K562 (cell line): ENCODE data around the gene NRF1. TPM values are rescaled to one million over a fixed set of nuclear protein-coding genes. Genes with fewer than 3 reads are reported as not detected.

ENCODE experiments used
- C11orf30 ChIP-seq: fragments of 450-650 bp; IDR thresholded peaks from 2 replicates; pipeline ENCODE4 v1.6.1; 2016; ENCODE audit warnings: low read depth, mild to moderate bottlenecking
- COPS2 ChIP-seq: fragments of 450-650 bp; conservative IDR thresholded peaks from 2 replicates; pipeline ENCODE4 v1.6.1; 2016; ENCODE audit warnings: mild to moderate bottlenecking, moderate library complexity
- DACH1 ChIP-seq: fragments of 450-650 bp; IDR thresholded peaks from 2 replicates; pipeline ENCODE4 v1.6.1; 2018; ENCODE audit not compliant: partially characterized antibody
- ELK3 ChIP-seq: fragments of 450-650 bp; formaldehyde crosslinking; IDR thresholded peaks from 2 replicates; pipeline ENCODE4 v1.4.0; 2020; ENCODE audit warnings: mild to moderate bottlenecking
- EWSR1 ChIP-seq: fragments of 450-650 bp; IDR thresholded peaks from 2 replicates; pipeline ENCODE4 v1.6.1; 2018; ENCODE audit warnings: borderline replicate concordance, mild to moderate bottlenecking, low read depth, moderate library complexity; ENCODE audit not compliant: partially characterized antibody
- FOXJ3 ChIP-seq: sonication (generic); formaldehyde crosslinking; IDR thresholded peaks from 2 replicates; pipeline ENCODE4 v1.4.0; 2020; ENCODE audit warnings: mild to moderate bottlenecking, missing genetic modification reagents
- FOXK2 ChIP-seq, 2 experiments: fragments of 450-650 bp; IDR thresholded peaks in 1 of 2; conservative IDR thresholded peaks in 1 of 2; 2 replicates each; pipeline ENCODE4 v1.6.1; 2016; ENCODE audit warnings: low read depth in 2 of 2, mild to moderate bottlenecking in 1 of 2
- HBP1 ChIP-seq: fragments of 450-650 bp; formaldehyde crosslinking; IDR thresholded peaks from 2 replicates; pipeline ENCODE4 v1.4.0; 2022; ENCODE audit warnings: missing genetic modification characterization
- ID3 ChIP-seq, 2 experiments: fragments of 250-450 bp in 1 of 2; fragments of 450-650 bp in 1 of 2; sonication (Bioruptor Pico) in 1 of 2; IDR thresholded peaks; 2 replicates each; pipeline versions ENCODE4 v1.6.1 to v1.8.0; 2016 to 2021; ENCODE audit warnings: mild to moderate bottlenecking in 2 of 2, moderate library complexity in 2 of 2, missing compliant biosample characterization in 1 of 2, missing genetic modification characterization in 1 of 2
- MAFF ChIP-seq: IDR thresholded peaks from 2 replicates; pipeline ENCODE4 v1.6.1; 2012; ENCODE audit warnings: low read length, improper control_type of control experiment
- MXD1 ChIP-seq: fragments of 250-450 bp; sonication (Bioruptor Pico); IDR thresholded peaks from 2 replicates; pipeline ENCODE4 v1.8.0; 2021; ENCODE audit warnings: borderline replicate concordance, mild to moderate bottlenecking, moderate library complexity; ENCODE audit not compliant: poor library complexity, severe bottlenecking
- NFE2 ChIP-seq: IDR thresholded peaks from 2 replicates; pipeline ENCODE4 v1.6.1; 2014; ENCODE audit warnings: antibody characterized with exemption, low read depth
- RAD51 ChIP-seq: fragments of 450-650 bp; IDR thresholded peaks from 2 replicates; pipeline ENCODE4 v1.7.1; 2016; ENCODE audit warnings: low read depth, mild to moderate bottlenecking, borderline replicate concordance
- RNF2 ChIP-seq: sonication (generic); IDR thresholded peaks from 2 replicates; pipeline ENCODE4 v1.6.1; 2016
- SAP30 ChIP-seq: fragments of 200-600 bp; sonication (generic); IDR thresholded peaks from 2 replicates; pipeline ENCODE4 v1.6.1; 2012; ENCODE audit warnings: borderline replicate concordance, low read depth, mild to moderate bottlenecking, moderate library complexity, low read length, control low read depth, inconsistent platforms; ENCODE audit not compliant: insufficient read depth, poor library complexity, severe bottlenecking
- SUPT5H ChIP-seq: fragments of 450-650 bp; IDR thresholded peaks from 2 replicates; pipeline ENCODE4 v1.6.1; 2016
- TAF1 ChIP-seq: IDR thresholded peaks from 2 replicates; pipeline ENCODE4 v1.6.1; 2011; ENCODE audit warnings: mild to moderate bottlenecking, low read length, moderate library complexity; ENCODE audit not compliant: insufficient read depth, control insufficient read depth, severe bottlenecking; ENCODE audit errors: extremely low read depth
- TEAD4 ChIP-seq, 2 experiments: sonication (generic) in 1 of 2; formaldehyde crosslinking in 1 of 2; IDR thresholded peaks; 2 replicates each; pipeline versions ENCODE4 v1.6.1 to v1.8.0; 2012 to 2022; ENCODE audit warnings: borderline replicate concordance in 1 of 2, inconsistent platforms in 1 of 2, low read length in 1 of 2, mild to moderate bottlenecking in 1 of 2, missing genetic modification reagents in 1 of 2
- YBX1 ChIP-seq: fragments of 450-650 bp; IDR thresholded peaks from 2 replicates; pipeline ENCODE4 v1.7.1; 2016; ENCODE audit warnings: mild to moderate bottlenecking
- ZNF408 ChIP-seq: fragments of 250-450 bp; sonication (Bioruptor Pico); IDR thresholded peaks from 2 replicates; pipeline ENCODE4 v1.4.0; 2020; ENCODE audit warnings: low read depth, mild to moderate bottlenecking, moderate library complexity
- ZNF586 ChIP-seq: fragments of 450-650 bp; formaldehyde crosslinking; conservative IDR thresholded peaks from 2 replicates; pipeline ENCODE4 v1.4.0; 2020; ENCODE audit warnings: mild to moderate bottlenecking, moderate library complexity
- ZNF830 ChIP-seq: fragments of 250-450 bp; sonication (Bioruptor Pico); IDR thresholded peaks from 2 replicates; pipeline ENCODE4 v1.5.0; 2021; ENCODE audit warnings: mild to moderate bottlenecking
- ZZZ3 ChIP-seq: fragments of 450-650 bp; IDR thresholded peaks from 2 replicates; pipeline ENCODE4 v1.6.1; 2016; ENCODE audit warnings: antibody characterized with exemption, mild to moderate bottlenecking, moderate library complexity
- polyA plus RNA-seq, 8 experiments: library from polyadenylated mRNA; depleted of rRNA in 4 of 8; stranded (reverse) in 5 of 8; unstranded in 3 of 8; fragments of >200 nt; fragmentation: Nextera tagmentation in 2 of 8; fragmentation: Illumina TruSeq in 1 of 8; extraction: Ambion mirVana in 2 of 8; extraction: Trizol in 1 of 8; gene quantifications; 2 replicates each; pipeline versions ENCODE4 v1.2.1 to v1.2.3, GENCODE V29; 2011 to 2014; ENCODE audit warnings: inconsistent platforms in 1 of 8, missing spikeins in 1 of 8
- total RNA-seq, 7 experiments: library from RNA; depleted of rRNA in 6 of 7; stranded (reverse); fragments of >200 nt in 6 of 7; fragmentation: Illumina TruSeq in 2 of 7; extraction: Trizol in 2 of 7; gene quantifications; 2 replicates each; pipeline versions ENCODE4 v1.2.1 to v1.2.3, GENCODE V29; 2011 to 2021; ENCODE audit warnings: low replicate concordance in 1 of 7

The NRF1 gene
- total and polyA plus RNA-seq, 9 of the 15 experiments (the other 6 are each of a cell fraction or from before 2014, with no cell fraction given) = 8.6 to 28.8 (median 20.3) TPM

GRCh38 chr7:129719980-129720732 is 108.6 kb downstream of the NRF1 start (continued):
- peak; percentile 56 for TF ChIP-seq SAP30
- no peak; the same call in 1 of the 2 replicates for TF ChIP-seq FOXJ3 (CRISPR knock-in tag)
- TF ChIP-seq COPS2 = no peak
- TF ChIP-seq ELK3 (CRISPR knock-in tag) = no peak
- 0 out of 2 replicates have a peak, but pooled peaks have one; percentile 38 for TF ChIP-seq ZNF586
- TF ChIP-seq MXD1 (CRISPR knock-in tag) = no peak
- no peak for TF ChIP-seq ID3 (CRISPR knock-in tag; IDR thresholded peaks at IDR 0.05)
- TF ChIP-seq ID3 (tag; IDR thresholded peaks at IDR 0.05) = peak; percentile 95
- TF ChIP-seq TAF1 = peak; percentile 54
- peak; percentile 70; the same call in 1 of the 2 replicates for TF ChIP-seq HBP1
- no peak for TF ChIP-seq YBX1
- TF ChIP-seq RAD51 = no peak; the same call in 1 of the 2 replicates
- TF ChIP-seq ZZZ3 = no peak
- TF ChIP-seq SUPT5H = no peak
- TF ChIP-seq RNF2 = peak; percentile 90
- TF ChIP-seq ZNF408 (CRISPR knock-in tag) = no peak
- TF ChIP-seq TEAD4 (IDR thresholded peaks at IDR 0.05; ENCODE audit: low read length) = peak; percentile 100
- TF ChIP-seq TEAD4 (CRISPR knock-in tag; IDR thresholded peaks at IDR 0.05; ENCODE audit: borderline replicate concordance) = no peak
- peak; percentile 99 to 100 for TF ChIP-seq FOXK2 (conservative IDR thresholded peaks at IDR 0.05 in 1 of 2, IDR thresholded peaks at IDR 0.05 in 1 of 2; ENCODE audit: low read depth in 2 of 2)
- no peak for TF ChIP-seq EWSR1
- peak; percentile 99 for TF ChIP-seq C11orf30
- peak; percentile 98 for TF ChIP-seq MAFF
- TF ChIP-seq NFE2 = peak; percentile 100
- TF ChIP-seq ZNF830 (CRISPR knock-in tag) = no peak
- peak; percentile 84 for TF ChIP-seq DACH1
